Subcutaneous adipose tissue (tissue), 4 donors: Measurements from ENCODE around the gene CNTN4. TPM values are rescaled to one million over a fixed set of nuclear protein-coding genes. Genes with fewer than 3 reads are reported as not detected.

Experiments used
- total RNA-seq, 4 donors: library from RNA; depleted of rRNA; stranded (reverse); fragments of >200 nt; gene quantifications; one replicate each; pipeline ENCODE4 v1.1.0, GENCODE V29; 2016
- TF ChIP-seq, protein P1 (sequence below): fragments of 450-650 bp; IDR thresholded peaks from one replicate; pipeline ENCODE4 v1.5.1; 2016; ENCODE audit warnings: low read depth, mild to moderate bottlenecking, control low read depth, antibody characterized with exemption, moderate library complexity

The CNTN4 gene
- total RNA-seq, 4 donors from 2014 or later = 4.2 to 10.5 (median 4.6) TPM

DNA sequence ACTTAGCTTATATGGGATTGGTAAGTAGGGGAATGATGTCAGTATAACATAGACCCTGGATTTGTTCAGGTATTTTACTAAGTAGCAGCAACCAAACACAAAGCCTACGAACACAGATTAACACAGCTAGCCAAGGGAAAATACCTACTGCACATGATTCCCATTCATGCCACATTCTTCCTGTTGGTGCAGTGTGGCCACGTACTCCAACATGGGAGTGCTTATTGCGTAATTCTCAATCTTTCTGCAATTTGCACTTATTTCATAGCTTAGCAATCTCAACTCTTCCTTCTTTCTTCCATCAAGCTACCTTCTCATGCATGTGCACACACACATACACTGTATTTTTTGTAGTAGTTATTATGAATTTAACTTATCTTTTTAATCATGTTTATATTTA, 824.7 kb downstream of the CNTN4 start:
- TF ChIP-seq, protein P1, sequence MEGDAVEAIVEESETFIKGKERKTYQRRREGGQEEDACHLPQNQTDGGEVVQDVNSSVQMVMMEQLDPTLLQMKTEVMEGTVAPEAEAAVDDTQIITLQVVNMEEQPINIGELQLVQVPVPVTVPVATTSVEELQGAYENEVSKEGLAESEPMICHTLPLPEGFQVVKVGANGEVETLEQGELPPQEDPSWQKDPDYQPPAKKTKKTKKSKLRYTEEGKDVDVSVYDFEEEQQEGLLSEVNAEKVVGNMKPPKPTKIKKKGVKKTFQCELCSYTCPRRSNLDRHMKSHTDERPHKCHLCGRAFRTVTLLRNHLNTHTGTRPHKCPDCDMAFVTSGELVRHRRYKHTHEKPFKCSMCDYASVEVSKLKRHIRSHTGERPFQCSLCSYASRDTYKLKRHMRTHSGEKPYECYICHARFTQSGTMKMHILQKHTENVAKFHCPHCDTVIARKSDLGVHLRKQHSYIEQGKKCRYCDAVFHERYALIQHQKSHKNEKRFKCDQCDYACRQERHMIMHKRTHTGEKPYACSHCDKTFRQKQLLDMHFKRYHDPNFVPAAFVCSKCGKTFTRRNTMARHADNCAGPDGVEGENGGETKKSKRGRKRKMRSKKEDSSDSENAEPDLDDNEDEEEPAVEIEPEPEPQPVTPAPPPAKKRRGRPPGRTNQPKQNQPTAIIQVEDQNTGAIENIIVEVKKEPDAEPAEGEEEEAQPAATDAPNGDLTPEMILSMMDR = no peak

- TF ChIP-seq, protein P1 = no peak
Observed at GRCh38 chr3:2927259-2927658, 828.6 kb downstream of the CNTN4 start.

DNA sequence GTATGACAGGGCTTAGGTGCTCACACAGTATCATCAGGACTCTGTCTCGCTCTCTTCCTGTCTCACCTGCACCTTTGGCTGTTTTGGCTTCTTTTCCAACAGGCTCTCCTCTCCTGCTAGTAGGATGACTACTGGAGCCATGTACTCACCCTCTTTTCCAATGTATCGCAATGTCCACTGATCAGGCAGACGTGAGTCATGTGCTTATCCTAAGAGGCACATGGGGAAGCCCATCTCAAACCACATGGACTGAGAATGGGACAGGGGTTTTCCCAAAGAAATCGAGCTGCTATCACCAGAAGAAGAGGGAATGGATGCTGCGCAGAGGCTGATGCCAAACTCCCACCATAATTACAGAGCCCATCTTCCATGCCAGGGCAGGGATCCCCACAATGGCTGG, 830.9 kb downstream of the CNTN4 start:
- TF ChIP-seq, protein P1 = no peak

DNA sequence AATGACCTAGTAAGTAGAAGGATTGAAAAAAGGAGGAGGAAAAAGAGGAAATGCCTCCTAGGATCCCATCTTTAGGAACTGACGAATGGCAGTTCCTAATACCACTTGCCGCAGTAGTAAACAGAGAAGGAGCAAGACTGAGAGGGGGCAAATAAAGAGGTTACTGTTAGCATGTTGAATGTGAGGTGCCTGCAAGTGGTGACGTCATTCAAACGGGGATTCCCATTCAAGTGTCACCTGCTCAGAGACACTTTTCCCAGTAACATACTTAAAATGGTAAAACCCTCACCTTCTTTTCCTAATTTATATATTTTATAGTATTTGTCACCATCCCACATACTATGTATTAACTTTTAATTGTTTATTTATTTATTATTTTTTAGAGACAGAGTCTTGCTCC, 832.6 kb downstream of the CNTN4 start:
- TF ChIP-seq, protein P1 = no peak

GRCh38 chr3:2934541-2934940, 835.9 kb downstream of the CNTN4 start:
- TF ChIP-seq, protein P1 = no peak

GRCh38 chr3:2937055-2937454, 838.4 kb downstream of the CNTN4 start:
- TF ChIP-seq, protein P1 = no peak

DNA sequence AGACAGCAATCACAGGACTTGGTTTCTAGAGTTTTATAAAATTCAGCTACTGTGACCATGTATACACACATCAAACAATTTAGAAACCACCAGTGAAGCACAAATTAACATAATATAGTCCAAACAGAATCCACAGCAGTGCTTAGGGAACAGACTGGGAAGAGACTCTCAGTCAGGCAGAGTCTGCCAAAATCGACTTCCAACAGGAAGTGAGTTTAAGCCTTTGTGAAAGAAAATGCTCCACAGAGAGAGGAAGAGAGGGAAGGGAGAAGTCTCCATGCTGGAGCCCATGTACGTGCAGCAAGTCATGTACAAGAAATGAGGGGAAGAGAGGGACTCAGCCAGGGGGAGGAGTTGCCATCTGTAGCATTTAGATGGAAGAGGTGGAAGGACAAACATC, 838.9 kb downstream of the CNTN4 start:
- TF ChIP-seq, protein P1 = no peak
